Occipital lobe (tissue), 2 donors: ENCODE data around the gene OR51B6. TPM values are rescaled to one million over a fixed set of nuclear protein-coding genes. Genes with fewer than 3 reads are reported as not detected.
"Not testable (repeated sequence)": the region's sequence is repeated elsewhere in the genome, so short reads cannot be mapped to it uniquely, and the experiment has no call there.

Experiments
- DNase-seq: peaks from one replicate; lab custom pipeline; 2025; lab: John Stamatoyannopoulos, UW
- total RNA-seq: library from RNA; depleted of rRNA; stranded (reverse); fragments of >200 nt; gene quantifications from one replicate; pipeline ENCODE4 v1.2.3, GENCODE V29; 2014

The OR51B6 gene, protein sequence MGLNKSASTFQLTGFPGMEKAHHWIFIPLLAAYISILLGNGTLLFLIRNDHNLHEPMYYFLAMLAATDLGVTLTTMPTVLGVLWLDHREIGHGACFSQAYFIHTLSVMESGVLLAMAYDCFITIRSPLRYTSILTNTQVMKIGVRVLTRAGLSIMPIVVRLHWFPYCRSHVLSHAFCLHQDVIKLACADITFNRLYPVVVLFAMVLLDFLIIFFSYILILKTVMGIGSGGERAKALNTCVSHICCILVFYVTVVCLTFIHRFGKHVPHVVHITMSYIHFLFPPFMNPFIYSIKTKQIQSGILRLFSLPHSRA
- total RNA-seq: not detected

DNA sequence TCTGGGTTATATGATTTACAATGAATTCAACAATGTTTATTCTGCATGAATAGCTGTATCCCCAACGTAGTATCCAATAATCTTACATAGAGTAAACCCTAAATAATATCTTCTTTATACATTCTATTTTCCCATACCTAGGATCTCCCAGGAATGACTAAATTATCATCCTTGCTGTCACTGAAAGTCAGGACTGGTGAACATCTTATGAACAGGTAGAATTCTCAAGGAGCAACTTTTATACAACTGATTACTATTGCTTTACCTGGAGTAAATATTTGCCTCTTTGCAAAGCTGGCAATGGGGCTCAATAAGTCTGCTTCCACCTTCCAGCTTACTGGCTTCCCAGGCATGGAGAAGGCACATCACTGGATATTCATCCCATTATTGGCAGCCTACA is at the start of gene OR51B6:
OR51B6 (plus strand) TSS at position 301 of the 400 bp plus-strand sequence; CDS start at position 301, 0 bp downstream.
- DNase-seq: no peak

- no peak for DNase-seq
Measured at GRCh38 chr11:5301846-5302245, 49.5 kb upstream of the OR51B6 start, which contains the start of gene OR51B4. Gene OR51B4 (minus strand): TSS chr11:5301946. CDS start chr11:5301946, 0 bp downstream.

GRCh38 chr11:5303626-5304025 is 47.7 kb upstream of the OR51B6 start:
- no peak for DNase-seq

DNA sequence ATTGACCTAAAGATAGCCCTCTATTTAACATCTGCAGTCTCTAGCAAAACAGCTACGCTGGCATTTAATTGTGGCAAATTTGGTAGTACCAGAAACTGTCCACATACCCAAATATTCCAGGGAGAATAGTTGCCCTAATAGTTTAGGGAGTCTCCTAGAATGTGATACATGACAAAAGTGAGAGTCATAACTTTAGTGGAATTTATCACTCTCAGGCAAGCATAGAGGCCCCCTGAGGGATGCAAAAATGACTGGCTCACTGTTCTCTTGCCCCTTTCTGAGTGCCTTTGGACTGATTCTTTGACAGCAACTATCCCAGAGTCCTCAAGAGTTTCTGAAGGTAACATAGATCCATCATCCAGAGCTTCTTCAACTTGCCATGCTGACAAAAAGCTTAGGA is 47.3 kb upstream of the OR51B6 start:
- DNase-seq: no peak

- DNase-seq: no peak
Measured at GRCh38 chr11:5307256-5308019, 43.9 kb upstream of the OR51B6 start.

DNA sequence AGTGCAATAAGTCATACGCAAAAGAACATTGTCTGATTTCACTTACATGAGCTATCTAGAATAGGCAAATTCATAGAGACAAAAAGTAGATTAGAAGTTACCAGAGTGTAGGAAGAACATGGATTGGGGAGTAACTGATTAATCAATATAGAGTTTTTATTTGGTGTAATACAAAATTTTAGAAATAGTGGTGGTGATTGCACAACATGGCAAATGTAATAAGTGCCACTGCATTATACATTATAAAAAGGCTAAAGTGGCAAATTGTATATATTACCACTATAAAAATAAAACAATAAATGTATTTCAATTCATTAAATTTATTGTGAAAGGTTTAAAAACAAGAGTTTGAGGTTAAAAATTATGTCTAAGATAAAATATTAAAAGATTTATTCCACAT is 40.9 kb upstream of the OR51B6 start:
- DNase-seq: no peak

DNA sequence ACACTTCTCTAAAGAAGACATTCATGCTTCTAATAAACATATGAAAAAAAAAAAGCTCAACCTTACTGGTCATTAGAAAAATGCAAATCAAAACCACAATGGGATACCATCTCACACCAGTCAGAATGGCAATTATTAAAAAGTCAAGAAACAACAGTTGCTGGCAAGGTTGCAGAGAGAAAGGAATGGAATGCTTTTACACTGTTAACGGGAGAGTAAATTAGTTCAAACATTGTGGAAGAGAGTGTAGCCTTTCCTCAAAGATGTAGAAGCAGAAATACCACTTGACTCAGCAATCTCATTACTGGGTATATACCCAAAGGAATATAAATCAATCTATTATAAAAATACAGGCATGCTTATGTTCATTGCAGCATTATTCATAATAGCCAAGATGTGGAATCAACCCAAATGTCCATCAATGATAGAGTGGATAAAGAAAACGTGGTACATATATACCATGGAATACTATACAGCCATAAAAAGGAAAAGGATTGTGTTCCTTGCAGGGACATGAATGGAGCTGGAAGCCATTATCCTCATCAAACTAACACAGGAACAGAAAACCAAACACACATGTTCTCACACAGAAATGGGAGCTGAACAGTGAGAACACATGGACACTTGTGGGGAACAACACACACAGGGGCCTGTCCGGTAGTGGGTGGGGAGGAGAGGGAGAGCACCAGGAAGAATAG is 37.8 kb upstream of the OR51B6 start:
- DNase-seq: not testable (repeated sequence)

DNA sequence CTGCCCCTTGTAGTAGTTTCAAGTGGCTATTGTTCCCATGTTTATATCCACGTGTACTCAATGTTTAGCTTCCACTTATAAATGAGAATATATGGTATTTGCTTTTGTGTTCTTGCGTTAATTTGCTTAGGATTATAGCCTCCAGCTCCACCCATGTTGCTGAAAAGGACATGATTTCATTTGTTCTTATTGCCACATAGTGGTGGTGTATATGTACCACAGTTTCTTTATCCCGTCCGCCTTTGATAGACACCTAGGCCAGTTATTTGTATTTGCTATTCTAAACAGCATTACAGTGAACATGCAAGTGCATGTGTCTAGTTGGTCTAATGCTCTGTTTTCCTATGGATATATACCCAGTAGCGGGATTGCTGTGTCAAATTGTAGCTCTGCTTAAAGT is 34.0 kb upstream of the OR51B6 start:
- DNase-seq: no peak

DNA sequence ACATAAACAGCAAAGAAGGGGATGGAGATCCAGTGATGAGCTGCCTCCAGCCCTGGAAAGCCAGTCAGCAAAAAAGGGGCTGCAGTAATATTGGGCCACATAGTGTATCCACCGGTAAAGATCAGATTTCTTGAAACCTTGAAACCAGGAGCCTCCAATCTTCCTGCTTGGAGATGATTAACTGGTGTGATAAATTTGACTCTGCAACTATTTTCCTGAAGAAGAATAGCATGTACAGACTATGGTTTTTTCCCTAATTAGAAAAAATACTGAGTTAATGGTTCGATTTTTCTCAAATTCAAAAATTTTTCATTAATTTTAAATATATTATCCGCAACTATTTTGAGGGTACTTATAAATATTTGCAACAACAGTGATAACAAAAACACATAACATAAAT is 27.1 kb upstream of the OR51B6 start, which contains the start of gene OR51B2:
OR51B2 (minus strand) TSS at position 101 of the 400 bp plus-strand sequence; CDS start at position 101, 0 bp downstream.
- no peak for DNase-seq

DNA sequence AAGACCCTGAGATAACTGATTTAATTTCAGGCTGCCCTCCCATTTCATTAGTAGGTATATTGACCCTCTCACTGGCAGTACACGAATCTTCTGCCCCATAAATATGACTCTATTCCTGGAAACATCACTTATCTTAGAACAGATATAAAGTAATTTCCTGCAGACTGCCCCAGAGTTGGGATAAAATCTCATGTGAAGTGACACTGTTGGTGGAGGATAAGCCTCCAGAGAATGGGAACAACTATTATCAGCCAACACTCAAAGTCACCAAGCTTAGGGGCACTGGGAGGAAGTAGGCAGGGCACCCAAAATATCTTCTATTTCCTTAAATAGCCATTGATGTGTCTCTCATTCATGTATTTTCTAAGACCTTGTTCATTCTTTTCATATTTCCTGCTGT is 16.1 kb upstream of the OR51B6 start:
- no peak for DNase-seq

DNA sequence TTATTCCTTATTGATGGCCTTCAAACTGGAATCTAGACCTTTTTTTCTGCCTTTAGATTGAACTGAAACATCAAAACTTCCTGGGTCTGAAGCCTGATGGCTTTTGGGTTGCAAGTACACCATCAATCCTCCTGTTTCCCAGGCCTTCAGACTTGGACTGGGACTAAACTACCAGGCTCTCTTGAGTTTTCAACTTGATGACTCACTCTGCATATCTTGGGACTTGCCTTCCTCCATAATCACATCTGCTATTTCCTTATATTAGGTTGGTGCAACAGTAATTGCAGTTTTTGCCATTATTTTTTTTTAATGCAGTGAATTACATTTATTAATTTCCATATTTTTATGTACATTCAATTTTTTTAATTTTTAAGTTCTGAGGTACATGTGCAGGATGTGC is 15.0 kb upstream of the OR51B6 start:
- DNase-seq: no peak

- DNase-seq: not testable (repeated sequence)
Measured at GRCh38 chr11:5337253-5337652, 14.1 kb upstream of the OR51B6 start.

DNA sequence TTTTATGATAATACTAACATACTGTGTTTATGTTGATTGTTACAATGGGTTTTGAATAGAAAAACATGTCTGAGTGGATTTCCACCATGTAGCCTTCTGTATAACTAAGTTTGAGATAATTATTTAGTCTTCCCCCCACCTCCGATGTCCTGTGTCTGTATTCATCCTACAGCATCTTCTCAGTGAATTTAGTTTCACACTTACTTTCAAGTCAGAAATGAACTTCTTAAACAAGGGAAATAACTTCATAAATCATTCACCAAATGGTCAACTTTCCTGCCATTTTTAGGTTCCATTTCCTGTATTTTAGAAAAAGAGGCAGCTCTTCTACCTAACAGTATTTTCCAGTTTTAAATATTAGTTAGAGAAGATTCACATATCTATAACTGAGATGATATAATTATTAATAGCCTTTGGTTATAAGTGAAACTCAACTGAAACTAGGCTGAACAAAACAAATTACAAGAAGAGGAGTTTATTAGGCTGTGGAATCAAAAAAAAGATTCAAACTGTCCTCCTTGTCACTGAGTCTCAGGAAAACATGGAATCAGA is 11.5 kb upstream of the OR51B6 start:
- DNase-seq: no peak

GRCh38 chr11:5343474-5344335 is 7.6 kb upstream of the OR51B6 start, which contains the start of gene OR51B5:
Gene OR51B5 (minus strand): TSS chr11:5343524. CDS start chr11:5343524, 0 bp downstream.
- no peak for DNase-seq

- DNase-seq: no peak
Measured at GRCh38 chr11:5345831-5346230, 5.5 kb upstream of the OR51B6 start.

DNA sequence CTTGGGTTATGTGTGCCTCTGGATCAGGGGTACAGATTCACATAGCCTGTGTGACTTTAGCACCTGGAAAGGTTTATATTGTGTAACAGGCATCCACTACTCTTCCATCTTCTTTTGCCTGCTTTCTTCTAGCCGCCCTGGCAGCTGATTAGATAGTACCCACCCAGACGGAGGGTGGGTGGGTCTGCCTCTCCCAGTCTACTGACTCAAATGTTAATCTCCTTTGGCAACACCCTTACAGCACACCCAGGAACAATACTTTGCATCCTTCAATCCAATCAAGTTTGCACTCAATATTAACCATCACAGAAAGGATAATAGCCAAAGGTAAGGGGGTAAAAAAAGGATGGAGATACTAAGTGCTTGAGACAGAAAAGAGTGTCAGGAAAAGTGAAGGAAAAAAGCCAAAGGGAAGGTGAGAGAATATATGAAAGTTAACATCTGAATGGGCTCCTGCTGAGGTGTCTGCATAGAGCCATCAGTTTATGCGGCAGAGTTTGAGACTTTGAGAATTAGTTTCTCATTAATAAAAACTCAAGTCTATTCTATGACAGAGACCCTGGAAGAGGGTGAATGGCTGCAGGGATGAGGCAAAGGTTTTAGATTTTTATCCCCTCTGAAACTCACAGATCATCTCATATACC is 2.6 kb upstream of the OR51B6 start:
- no peak for DNase-seq

DNA sequence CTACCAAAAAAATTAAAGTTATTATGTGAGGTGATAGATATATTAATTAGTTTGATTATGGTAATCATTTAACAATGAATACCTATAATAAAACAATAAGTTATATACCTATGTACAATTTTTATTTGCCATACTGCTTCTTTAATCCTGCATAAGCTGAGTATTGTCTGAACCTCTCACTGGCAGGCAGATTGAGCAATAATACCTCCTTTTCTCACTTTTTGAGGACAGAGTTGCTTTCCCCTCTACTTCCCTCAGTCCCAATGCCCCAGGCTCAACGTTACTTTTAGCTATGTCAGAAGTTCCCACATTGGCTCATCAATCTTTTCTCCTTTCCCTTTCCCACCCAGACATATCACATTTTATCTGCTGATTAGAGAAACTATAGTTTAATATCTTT is 1.8 kb upstream of the OR51B6 start:
- DNase-seq: no peak

GRCh38 chr11:5356031-5356430 is 4.7 kb downstream of the OR51B6 start:
- DNase-seq: not testable (repeated sequence)

GRCh38 chr11:5362017-5362625 is 10.8 kb downstream of the OR51B6 start:
- no peak for DNase-seq

DNA sequence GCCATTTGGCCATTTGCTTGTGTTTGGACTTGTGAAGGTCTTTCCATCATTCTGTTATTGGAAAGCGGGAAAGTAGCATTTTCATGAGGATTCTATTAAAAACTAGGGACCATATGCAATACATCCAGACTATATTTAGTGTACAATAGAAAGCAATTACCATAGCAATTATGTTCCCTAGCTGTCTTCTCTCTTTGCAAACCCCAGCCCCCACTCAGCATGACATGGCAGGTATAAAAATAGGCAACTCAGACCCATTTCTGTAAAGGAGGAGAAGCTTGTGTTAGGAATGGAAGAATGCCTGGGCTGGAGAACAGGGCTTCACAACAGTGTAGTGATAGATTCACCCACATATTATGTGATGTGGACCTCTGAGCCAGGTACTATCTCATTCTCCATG is 12.4 kb downstream of the OR51B6 start:
- no peak for DNase-seq
